NCI-H82 (cell line): Measurements from ENCODE around the gene P2RX1.

ENCODE experiments used
- DNase-seq: peaks from one replicate; lab custom pipeline; 2025; lab: John Stamatoyannopoulos, UW

P2RX1 gene

DNA sequence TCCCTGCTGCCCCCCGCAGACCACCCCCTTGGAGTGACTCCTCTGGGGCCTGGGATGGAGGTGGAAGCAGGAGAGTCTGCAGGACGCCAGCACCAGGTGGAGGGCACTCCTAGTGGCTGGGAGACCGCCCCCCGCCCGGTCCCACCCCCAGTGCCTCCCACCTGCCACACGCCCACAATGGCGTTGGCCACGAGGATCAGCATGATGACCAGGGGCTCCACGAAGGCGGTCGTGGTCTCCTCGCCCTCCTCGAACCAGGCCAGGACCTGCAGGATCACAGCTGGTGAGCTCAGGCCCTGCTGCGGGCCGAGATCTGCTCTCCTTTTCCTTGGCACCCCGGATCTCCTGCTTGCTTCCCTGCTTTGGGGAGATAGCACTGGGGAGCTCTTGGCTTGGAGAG, 35.2 kb upstream of the P2RX1 start:
- DNase-seq = no peak

- no peak for DNase-seq
These were observed 34.7 kb upstream of the P2RX1 start for GRCh38 chr17:3951003-3951402.

DNA sequence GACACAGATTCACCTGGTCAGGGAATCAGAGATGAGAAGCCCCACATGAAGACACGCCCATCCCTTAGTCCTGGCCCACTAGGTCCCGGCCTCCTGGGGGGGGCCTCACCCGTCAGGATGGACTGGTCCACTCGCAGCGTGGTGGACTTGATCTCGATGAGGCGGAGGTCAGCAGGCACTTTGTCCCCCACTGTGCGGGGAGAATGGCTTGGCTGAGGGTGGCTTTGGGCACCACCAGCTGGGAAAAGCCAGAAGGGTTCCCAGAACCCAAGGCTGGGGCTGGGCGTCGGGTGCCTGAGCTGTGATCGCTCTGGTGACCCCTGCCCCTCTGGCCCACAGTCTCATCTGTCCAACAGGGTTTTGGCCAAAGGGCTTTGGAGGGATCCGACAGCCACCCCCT, 34.3 kb upstream of the P2RX1 start:
- DNase-seq = no peak

DNA sequence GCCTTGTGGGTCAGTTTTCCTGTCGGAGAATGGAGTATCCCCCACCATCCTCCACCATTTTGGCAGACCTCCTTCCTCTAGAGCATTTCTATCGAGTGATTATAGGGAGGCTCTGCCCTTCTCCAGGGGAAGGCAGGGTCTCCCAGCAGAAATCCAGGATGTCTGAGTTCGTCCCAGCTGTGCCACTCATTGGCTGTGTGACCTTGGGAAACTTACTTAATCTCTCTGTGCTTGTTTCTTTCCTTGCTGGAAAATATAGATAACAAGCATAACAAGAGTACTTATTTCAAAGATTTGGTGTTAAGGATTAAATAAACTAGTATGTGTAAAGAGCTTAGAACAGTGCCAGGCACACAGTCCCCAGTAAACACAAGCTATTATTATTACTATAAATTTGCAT, 33.2 kb upstream of the P2RX1 start:
- no peak for DNase-seq

DNA sequence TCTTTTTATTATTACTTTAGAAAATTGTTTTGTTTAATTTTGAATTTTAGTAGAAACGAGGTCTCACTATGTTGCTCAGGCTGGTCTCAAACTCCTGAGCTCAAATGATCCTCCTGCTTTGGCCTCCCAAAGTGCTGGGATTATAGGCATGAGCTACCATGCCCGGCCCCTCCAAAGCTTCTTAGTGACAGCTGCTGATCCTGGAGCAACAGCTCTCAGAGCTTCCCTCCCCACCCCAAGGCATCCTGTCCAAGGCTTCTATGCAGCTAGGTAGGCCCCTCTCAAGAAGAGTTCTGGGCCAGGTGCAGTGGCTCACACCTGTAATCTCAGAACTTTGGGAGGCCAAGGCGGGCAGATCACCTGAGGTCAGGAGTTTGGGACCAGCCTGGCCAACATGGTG, 32.3 kb upstream of the P2RX1 start:
- peak; percentile 90 for DNase-seq

DNA sequence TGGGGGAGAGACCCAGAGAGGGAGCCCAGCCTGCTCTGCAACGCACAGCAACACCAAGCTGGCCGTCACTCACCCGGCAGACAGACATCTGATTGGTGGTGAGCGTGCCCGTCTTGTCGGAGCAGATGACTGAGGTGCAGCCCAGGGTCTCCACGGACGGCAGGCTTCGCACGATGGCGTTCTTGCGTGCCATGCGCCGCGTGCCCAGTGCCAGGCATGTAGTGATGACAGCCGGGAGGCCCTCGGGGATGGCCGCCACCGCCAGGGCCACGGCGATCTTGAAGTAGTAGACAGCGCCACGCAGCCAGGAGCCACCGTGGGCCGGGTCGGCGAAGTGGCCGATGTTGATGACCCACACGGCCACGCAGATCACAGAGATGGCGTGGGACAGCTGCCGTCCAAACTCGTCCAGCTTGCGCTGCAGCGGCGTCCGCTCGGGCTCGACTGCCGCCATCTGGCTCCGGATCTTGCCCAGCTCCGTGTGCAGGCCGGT, 31.1 kb upstream of the P2RX1 start:
- no peak for DNase-seq

DNA sequence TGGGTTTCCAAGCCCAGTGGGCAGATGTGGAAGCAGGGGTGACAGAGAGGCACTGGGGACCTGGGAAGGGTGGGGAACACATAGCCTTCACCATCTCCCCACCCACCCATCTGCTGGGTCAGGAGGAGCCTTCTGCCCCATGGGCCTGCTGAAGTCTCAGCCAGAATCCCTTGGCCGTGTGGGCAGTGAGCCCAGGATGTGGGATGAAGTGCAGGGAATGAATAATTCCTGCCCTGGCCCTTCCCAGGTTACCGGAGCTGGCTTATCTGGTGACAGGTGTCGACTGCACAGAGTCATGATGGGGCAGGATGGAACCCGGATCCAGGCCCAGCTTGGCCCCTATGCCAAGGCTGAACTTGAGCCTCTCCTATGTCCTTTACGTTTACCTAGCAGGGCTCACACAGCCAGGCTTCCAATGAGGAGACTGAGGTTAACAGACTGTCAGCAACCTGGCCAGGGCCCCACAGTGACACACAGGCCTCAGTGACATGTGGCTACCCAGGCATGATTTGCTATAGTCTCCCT, 30.5 kb upstream of the P2RX1 start:
- DNase-seq = peak; percentile 43

DNA sequence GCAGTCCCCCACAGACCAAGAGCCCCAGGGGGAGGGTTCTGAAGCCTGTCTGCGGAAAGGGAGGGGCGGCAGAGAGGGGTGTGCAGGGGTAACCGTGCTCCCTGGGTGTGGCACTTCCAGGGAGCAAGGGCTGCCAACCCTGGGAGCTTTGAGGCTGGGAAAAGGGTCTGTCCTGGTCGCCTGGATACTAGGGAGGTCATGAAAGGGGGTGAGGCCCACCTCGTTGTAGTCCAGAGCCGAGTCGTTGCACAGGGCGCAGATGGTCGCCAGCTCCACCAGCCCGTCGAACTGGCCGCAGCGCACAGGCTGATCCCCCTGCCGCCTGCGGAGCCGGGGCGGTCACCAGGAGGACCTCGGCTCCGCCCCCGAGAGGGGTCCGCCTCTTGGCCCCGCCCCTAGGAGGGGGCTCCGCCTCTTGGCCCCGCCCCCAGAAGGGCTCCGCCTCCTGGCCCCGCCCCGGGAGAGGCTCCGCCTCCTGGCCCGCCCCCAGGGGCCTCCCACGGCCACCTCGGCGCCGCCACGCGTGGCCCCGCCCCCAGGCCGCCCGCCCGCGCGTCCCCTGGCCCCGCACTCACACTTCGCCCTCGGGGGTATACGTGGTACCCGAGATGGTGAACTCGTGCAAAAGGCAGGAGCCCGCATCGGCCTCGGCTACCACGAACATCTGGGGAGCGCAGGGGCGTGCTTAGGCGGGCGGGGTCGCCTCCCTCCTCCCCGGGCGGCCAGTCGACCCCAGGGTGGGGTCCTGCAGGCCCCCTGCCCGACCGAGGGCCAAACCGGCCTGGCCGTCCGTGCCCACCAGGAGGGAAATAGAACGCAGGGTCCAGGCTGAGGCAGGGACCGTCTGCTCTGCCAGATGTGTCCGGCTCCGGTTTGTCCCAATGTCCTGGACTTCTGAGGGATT, 28.5 kb upstream of the P2RX1 start:
- peak; percentile 36 for DNase-seq

DNA sequence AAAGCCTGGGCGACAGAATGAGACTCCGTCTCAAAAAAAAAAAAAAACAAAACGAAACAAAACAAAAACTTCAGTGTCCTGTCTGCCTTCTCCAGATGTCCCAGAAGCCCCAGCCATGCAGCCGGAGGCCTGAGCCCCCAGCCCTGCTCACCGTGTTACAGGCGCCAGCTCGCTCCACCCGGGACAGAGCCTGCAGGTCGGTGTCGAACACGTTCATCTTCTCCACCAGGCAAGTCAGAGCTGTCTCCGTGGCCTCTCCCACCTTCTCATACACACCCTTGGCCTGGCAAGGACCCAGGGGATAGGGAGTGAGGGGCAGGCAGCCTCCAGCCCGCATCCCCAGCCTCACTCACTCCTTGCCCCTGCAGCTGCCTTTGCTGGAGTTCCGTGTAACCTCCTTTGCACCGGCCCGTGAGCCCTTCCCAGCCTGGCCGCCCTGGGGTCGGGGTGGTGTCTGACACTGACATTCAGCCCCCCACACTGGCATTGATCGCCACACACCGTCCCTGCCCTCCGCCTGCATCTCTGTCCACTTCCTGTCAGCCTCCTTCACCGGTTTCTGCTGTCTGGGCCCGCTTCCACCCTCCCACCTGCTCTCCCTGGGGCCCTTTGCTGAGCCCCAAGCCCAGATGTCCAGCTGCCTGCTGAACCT, 27.1 kb upstream of the P2RX1 start:
- DNase-seq = no peak

GRCh38 chr17:3940965-3941698, 24.9 kb upstream of the P2RX1 start:
- no peak for DNase-seq

- DNase-seq = no peak
These were observed 21.1 kb upstream of the P2RX1 start for GRCh38 chr17:3937359-3937758.

GRCh38 chr17:3935825-3936355, 19.6 kb upstream of the P2RX1 start:
- no peak for DNase-seq

GRCh38 chr17:3935140-3935542, 18.9 kb upstream of the P2RX1 start:
- peak; percentile 94 for DNase-seq

DNA sequence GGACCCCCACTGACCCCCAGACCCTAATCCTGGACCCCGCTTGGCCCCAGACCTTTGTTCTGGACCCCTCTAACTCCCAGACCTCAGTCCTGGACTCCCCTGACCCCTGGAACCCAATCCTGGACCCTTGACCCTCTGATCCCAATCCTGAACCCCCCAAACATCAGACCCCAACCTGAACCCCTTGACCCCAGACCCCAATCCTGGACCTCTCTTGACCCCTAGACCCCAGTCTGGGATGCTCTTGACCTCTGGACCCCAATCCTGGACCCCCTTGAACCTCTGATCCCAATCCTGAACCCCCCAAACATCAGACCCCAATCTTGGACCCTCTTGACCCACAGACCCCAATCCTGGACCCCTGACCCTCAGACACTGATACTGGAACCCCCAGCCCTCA, 13.5 kb upstream of the P2RX1 start:
- DNase-seq = no peak

- DNase-seq = no peak
These were observed 12.9 kb upstream of the P2RX1 start for GRCh38 chr17:3929181-3929580.

DNA sequence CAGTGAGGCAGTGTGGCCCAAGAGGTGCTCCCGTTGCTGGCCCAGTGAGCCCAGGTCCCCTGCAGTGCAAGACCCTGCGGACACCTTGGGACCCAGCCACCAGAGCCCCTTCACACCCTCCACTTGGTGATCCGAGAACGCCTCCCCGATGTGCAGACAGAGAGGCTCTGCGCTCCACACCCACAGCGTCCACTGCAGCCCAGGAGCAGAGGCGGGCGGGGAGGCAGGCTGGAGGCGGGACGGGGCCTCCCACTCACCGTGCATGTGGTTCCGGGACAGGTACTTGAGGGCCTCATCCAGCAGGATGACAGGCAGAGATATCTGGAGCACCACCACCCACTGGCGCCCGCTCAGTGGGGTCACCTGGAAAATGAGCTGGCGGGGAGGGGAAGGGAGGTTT, 12.1 kb upstream of the P2RX1 start:
- DNase-seq = no peak

GRCh38 chr17:3927628-3928340, 11.5 kb upstream of the P2RX1 start:
- no peak for DNase-seq

- no peak for DNase-seq
These were observed 10.8 kb upstream of the P2RX1 start for GRCh38 chr17:3926860-3927627.

- no peak for DNase-seq
These were observed 9.6 kb upstream of the P2RX1 start for GRCh38 chr17:3925684-3926485.
